CD4-positive, alpha-beta T cell treated with Interleukin-2 at 100 ng/mL for 4 hours (primary cell): ENCODE measurements around the gene ILKAP.
A peak's percentile ranks its signal among the peaks of the same experiment; 100 is the strongest.

ENCODE experiments used
- DNase-seq: peaks from one replicate; pipeline ENCODE4 v3.0.0-alpha.2; 2020; ENCODE audit warnings: low spot score

Gene ILKAP

GRCh38 chr2:238203094-238203972 is at the start of gene ILKAP:
Gene ILKAP (minus strand): TSS chr2:238203695. CDS start chr2:238203553, 142 bp downstream.
- DNase-seq = peak; percentile 89

GRCh38 chr2:238252766-238253630 is 49.5 kb upstream of the ILKAP start:
- DNase-seq = no peak

- no peak for DNase-seq
Observed at GRCh38 chr2:238251986-238252385, 48.5 kb upstream of the ILKAP start.

- no peak for DNase-seq
Observed at GRCh38 chr2:238251331-238251730, 47.8 kb upstream of the ILKAP start.

GRCh38 chr2:238250896-238251295 is 47.4 kb upstream of the ILKAP start:
- DNase-seq = no peak

- no peak for DNase-seq
Observed at GRCh38 chr2:238247841-238248453, 44.5 kb upstream of the ILKAP start.

GRCh38 chr2:238247002-238247822 is 43.7 kb upstream of the ILKAP start:
- DNase-seq = no peak

- DNase-seq = no peak
Observed at GRCh38 chr2:238244151-238244550, 40.7 kb upstream of the ILKAP start.

GRCh38 chr2:238243496-238244076 is 40.1 kb upstream of the ILKAP start:
- no peak for DNase-seq

- no peak for DNase-seq
Observed at GRCh38 chr2:238242731-238243495, 39.4 kb upstream of the ILKAP start.

- no peak for DNase-seq
Observed at GRCh38 chr2:238241970-238242369, 38.5 kb upstream of the ILKAP start.

- no peak for DNase-seq
Observed at GRCh38 chr2:238240757-238241711, 37.5 kb upstream of the ILKAP start.

- DNase-seq = peak; percentile 75
Observed at GRCh38 chr2:238239863-238240756, 36.6 kb upstream of the ILKAP start, which contains the start of gene HES6. Gene HES6 (minus strand): TSS chr2:238240038. CDS start chr2:238239905, 133 bp downstream.

GRCh38 chr2:238239543-238239862 is 36.0 kb upstream of the ILKAP start:
- no peak for DNase-seq

GRCh38 chr2:238238766-238239542 is 35.5 kb upstream of the ILKAP start:
- peak; percentile 21 for DNase-seq

GRCh38 chr2:238238311-238238765 is 34.8 kb upstream of the ILKAP start:
- DNase-seq = no peak

- no peak for DNase-seq
Observed at GRCh38 chr2:238237431-238238135, 34.1 kb upstream of the ILKAP start.
